ELR (cell line): Measurements from ENCODE around the gene DOHH.

ENCODE experiments used
- DNase-seq: peaks from one replicate; pipeline ENCODE4 v3.0.0-alpha.2; 2015; ENCODE audit warnings: low read depth

DOHH gene

DNA sequence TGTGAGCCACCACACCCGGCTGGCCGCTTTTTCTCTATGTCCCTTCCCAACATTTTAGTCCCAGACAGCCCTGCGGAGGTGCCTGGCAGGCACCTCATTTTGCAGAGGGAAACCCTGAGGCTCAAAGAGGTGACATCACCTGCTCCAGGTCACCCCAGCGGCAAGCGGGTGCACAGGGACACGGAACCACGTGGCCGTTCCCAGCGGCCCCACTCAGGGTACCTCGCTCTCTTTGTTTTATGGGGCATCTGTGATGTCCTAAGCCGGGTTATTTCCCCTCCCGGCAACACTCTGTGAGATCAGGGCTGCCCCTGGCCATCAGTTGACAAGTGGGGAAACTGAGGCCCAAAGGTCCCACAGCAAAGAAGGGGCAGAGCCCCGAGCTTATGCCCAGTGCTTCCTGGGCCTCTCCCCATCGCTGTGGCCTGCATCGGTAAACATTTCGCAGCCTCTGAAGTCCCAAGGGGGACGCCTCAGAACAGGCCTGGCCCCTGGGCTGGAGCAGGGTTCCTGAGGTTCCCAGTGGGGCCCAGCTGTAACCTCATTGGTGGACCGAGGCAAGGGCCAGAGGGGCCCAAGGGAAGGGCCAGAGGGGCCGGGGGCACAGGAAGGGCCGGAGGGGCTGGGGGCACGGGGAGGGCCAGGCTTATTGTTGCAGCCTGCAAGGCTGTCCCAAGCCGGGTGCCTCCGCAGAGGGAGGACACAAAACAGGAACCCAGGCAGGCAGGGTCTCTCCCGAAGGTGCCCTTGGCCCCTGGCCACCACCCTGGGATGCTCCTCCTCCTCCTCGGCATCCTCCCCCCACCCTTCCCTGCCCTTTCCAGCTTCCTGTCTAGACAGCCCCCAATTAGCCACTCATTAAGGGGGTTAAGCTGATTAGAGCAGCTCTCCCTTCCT, 59.1 kb downstream of the DOHH start:
- DNase-seq, result no peak
